OCI-LY1 (cell line): ENCODE data around the gene FXYD1.

ENCODE experiments used
- H2AFZ ChIP-seq: fragments of 200-600 bp; sonication (generic), shearing (Covaris generic); 2 replicates; pipeline ENCODE4 v1.6.0; 2014; ENCODE audit warnings: antibody characterized with exemption, mild to moderate bottlenecking, low read length
- H3F3A ChIP-seq: fragments of 200-600 bp; sonication (generic), shearing (Covaris generic); 2 replicates; pipeline ENCODE4 v1.6.0; 2014; ENCODE audit warnings: mild to moderate bottlenecking, antibody characterized with exemption, low read length, moderate library complexity; ENCODE audit not compliant: insufficient read depth
- H3K27ac ChIP-seq: fragments of 200-600 bp; sonication (generic); 2 replicates; pipeline ENCODE4 v1.5.1; 2014; ENCODE audit warnings: low read length, mixed run types, mild to moderate bottlenecking, low read depth; ENCODE audit not compliant: poor library complexity, severe bottlenecking
- H3K27me3 ChIP-seq: fragments of 200-600 bp; sonication (generic); 2 replicates; pipeline ENCODE4 v1.6.0; 2014; ENCODE audit warnings: antibody characterized with exemption, mild to moderate bottlenecking, low read length, moderate library complexity; ENCODE audit not compliant: insufficient read depth
- H3K36me3 ChIP-seq: fragments of 200-600 bp; sonication (generic); 2 replicates; pipeline ENCODE4 v1.6.1; 2014; ENCODE audit warnings: mild to moderate bottlenecking, antibody characterized with exemption, low read length, moderate library complexity, mixed read lengths; ENCODE audit not compliant: insufficient read depth
- H3K4me1 ChIP-seq: fragments of 200-600 bp; sonication (generic); 2 replicates; pipeline ENCODE4 v1.5.1; 2014; ENCODE audit warnings: mild to moderate bottlenecking, low read length, moderate library complexity; ENCODE audit not compliant: insufficient read depth, severe bottlenecking
- H3K4me2 ChIP-seq: fragments of 200-600 bp; sonication (generic), shearing (Covaris generic); 2 replicates; pipeline ENCODE4 v1.6.1; 2014; ENCODE audit warnings: low read length
- H3K4me3 ChIP-seq: fragments of 200-600 bp; sonication (generic); 2 replicates; pipeline ENCODE4 v1.5.1; 2014; ENCODE audit warnings: low read length, low read depth, mild to moderate bottlenecking, mixed read lengths; ENCODE audit not compliant: poor library complexity, severe bottlenecking
- H3K79me2 ChIP-seq: fragments of 200-600 bp; shearing (Covaris generic); 2 replicates; pipeline ENCODE4 v1.6.1; 2016; ENCODE audit warnings: mixed run types, low read length, mixed read lengths; ENCODE audit not compliant: insufficient read depth
- H3K9ac ChIP-seq: fragments of 200-600 bp; sonication (generic), shearing (Covaris generic); 2 replicates; pipeline ENCODE4 v1.6.1; 2014; ENCODE audit warnings: mild to moderate bottlenecking, low read length, mixed read lengths
- H3K9me2 ChIP-seq: fragments of 200-600 bp; sonication (generic), shearing (Covaris generic); 2 replicates; pipeline ENCODE4 v1.6.1; 2014; ENCODE audit warnings: low read depth, mild to moderate bottlenecking, low read length, mixed read lengths
- H3K9me3 ChIP-seq: fragments of 200-600 bp; shearing (Covaris generic); 2 replicates; pipeline ENCODE4 v1.6.1; 2014; ENCODE audit warnings: low read length, mixed read lengths
- H4K20me1 ChIP-seq: fragments of 200-600 bp; sonication (generic), shearing (Covaris generic); 2 replicates; pipeline ENCODE4 v1.6.0; 2016; ENCODE audit warnings: mild to moderate bottlenecking, low read length; ENCODE audit not compliant: insufficient read depth
- EZH2 ChIP-seq: fragments of 200-600 bp; sonication (generic), shearing (Covaris generic); IDR thresholded peaks from 2 replicates; pipeline ENCODE4 v1.8.0; 2017; ENCODE audit warnings: borderline replicate concordance, mixed run types, mild to moderate bottlenecking, antibody characterized with exemption, low read length, moderate library complexity, mixed read lengths
- TF ChIP-seq, protein P1 (sequence below): fragments of 200-600 bp; sonication (generic), shearing (Covaris generic); IDR thresholded peaks from 2 replicates; pipeline ENCODE4 v1.5.1; 2017; ENCODE audit warnings: mild to moderate bottlenecking, antibody characterized with exemption, low read length, moderate library complexity, mixed read lengths

Gene FXYD1

DNA sequence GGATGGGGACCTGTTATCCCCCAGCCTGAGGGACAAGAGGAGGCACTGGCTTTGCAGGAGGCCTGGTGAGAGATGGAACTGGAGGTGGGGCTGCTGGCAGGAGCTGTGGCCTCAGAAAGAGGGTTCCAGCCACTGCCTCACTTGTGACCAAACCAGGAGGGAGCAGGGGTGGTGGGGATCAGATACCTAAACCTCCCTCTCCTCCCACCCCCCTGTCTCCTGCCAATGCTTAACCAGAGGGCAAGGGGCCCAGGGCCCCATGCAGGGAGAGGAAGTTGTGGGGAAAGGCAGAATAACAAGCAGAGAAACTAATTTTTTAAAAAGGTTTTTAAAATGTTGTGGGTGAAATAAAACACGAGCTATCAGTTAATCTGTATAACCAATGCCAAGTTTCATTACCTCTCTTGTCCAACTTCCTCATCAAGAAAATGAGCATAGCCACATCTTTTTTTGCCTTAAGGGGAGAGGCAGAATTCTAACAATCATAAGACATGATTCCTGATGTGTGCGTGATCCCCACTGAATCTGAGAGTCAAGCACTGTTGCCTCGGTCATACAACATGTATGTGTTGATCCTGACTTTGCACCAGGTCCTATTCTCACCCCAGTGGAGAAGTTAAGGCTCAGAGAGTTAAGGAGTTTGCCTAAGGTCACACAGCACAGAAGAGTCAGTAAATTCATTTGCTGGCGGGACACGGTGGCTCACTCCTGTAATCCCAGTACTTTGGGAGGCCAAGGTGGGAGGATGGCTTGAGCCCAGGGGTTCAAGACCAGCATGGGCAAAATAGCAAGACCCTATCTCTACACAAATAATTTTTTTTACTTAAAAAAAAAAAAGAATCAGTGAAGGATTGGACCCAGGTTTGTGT is 28.9 kb downstream of the FXYD1 start:
- Histone ChIP-seq H3K9me2 (no peaks in the 10 kb centered on the region), H3K4me1 (peaks cover 5% of the 10 kb centered on the region), H2AFZ (no peak overlapping the region), H3K9me3 (peaks cover 26% of the 10 kb centered on the region), H3K9ac (no peak overlapping the region), H3K4me2 (no peak overlapping the region), H3K27me3 (no peaks in the 10 kb centered on the region), H3F3A (no peaks in the 10 kb centered on the region), H4K20me1 (no peaks in the 10 kb centered on the region), H3K4me3 (no peak overlapping the region), H3K27ac (no peak overlapping the region), H3K36me3 (peaks cover 91% of the 10 kb centered on the region), H3K79me2 (no peaks in the 10 kb centered on the region)
- TF ChIP-seq EZH2 = no peak
- TF ChIP-seq, protein P1, sequence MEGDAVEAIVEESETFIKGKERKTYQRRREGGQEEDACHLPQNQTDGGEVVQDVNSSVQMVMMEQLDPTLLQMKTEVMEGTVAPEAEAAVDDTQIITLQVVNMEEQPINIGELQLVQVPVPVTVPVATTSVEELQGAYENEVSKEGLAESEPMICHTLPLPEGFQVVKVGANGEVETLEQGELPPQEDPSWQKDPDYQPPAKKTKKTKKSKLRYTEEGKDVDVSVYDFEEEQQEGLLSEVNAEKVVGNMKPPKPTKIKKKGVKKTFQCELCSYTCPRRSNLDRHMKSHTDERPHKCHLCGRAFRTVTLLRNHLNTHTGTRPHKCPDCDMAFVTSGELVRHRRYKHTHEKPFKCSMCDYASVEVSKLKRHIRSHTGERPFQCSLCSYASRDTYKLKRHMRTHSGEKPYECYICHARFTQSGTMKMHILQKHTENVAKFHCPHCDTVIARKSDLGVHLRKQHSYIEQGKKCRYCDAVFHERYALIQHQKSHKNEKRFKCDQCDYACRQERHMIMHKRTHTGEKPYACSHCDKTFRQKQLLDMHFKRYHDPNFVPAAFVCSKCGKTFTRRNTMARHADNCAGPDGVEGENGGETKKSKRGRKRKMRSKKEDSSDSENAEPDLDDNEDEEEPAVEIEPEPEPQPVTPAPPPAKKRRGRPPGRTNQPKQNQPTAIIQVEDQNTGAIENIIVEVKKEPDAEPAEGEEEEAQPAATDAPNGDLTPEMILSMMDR = no peak

DNA sequence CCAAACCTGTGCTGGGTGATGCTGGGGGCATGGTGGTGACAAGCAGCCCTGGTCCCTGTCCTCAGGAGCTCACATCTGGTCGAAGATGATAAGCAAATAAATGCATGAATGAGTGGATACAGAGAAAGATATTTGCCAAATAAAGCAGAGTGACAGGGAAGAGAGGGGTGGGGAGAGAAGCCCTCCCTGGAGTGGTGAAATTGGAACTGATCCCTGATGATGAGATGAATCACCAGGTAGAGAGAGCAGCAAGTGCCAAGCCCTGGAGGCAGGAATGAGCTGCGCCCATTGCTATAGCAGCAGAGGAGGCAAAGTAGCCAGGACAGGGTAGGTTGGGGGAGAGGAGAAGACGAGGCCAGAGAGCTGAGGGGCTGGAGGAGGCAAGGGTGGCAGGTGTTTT is 29.6 kb downstream of the FXYD1 start:
- Histone ChIP-seq H3K4me1 (peaks cover 5% of the 10 kb centered on the region), H3F3A (no peaks in the 10 kb centered on the region), H3K9ac (no peak overlapping the region), H3K4me2 (no peak overlapping the region), H3K79me2 (no peaks in the 10 kb centered on the region), H2AFZ (no peak overlapping the region), H3K4me3 (no peak overlapping the region), H3K9me3 (peaks cover 19% of the 10 kb centered on the region), H3K27ac (no peak overlapping the region), H3K27me3 (no peaks in the 10 kb centered on the region), H3K9me2 (no peaks in the 10 kb centered on the region), H3K36me3 (peaks cover 88% of the 10 kb centered on the region), H4K20me1 (no peaks in the 10 kb centered on the region)
- no peak for TF ChIP-seq EZH2
- TF ChIP-seq, protein P1 = no peak

DNA sequence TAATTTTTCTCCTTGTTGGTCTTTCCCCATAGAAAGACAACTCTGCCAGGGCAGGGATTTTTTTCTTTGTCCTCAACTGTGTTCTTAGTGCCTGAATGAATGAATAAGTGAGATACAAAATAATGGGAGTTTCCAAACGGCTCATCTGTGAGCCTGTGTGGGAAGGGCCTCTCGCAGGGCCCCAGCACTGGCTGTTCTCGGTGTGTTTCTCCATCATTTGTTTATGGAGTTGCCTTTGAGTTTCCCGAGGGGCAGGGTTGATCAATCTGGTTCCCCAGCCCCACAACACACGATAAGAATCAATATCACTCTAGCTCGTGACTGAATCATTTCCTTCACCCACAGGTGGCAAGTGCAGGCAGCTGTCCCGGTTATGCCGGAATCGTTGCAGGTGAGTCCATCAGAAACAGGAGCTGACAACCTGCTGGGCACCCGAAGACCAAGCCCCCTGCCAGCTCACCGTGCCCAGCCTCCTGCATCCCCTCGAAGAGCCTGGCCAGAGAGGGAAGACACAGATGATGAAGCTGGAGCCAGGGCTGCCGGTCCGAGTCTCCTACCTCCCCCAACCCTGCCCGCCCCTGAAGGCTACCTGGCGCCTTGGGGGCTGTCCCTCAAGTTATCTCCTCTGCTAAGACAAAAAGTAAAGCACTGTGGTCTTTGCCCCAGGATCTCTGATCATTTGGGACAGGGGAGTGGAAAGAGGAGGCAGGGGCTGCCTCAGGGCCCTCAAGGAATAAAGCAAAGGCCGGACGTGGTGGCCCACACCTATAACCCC is 30.8 kb downstream of the FXYD1 start:
- H2AFZ ChIP-seq = no peak overlapping the region
- no peak overlapping the region for H3K4me2 ChIP-seq
- no peaks in the 10 kb centered on the region for H3K79me2 ChIP-seq
- TF ChIP-seq, protein P1 = no peak
- no peak for TF ChIP-seq EZH2
- H3K4me3 ChIP-seq = no peak overlapping the region
- no peaks in the 10 kb centered on the region for H3K27me3 ChIP-seq
- peaks cover 11% of the 10 kb centered on the region for H3K9me3 ChIP-seq
- H3K4me1 ChIP-seq = peaks cover 5% of the 10 kb centered on the region
- no peaks in the 10 kb centered on the region for H3K9me2 ChIP-seq
- no peaks in the 10 kb centered on the region for H3F3A ChIP-seq
- H4K20me1 ChIP-seq = no peaks in the 10 kb centered on the region
- no peak overlapping the region for H3K9ac ChIP-seq
- H3K27ac ChIP-seq = no peak overlapping the region
- H3K36me3 ChIP-seq = peaks cover 76% of the 10 kb centered on the region
